H7 (cell line): ENCODE measurements around the gene LRRC74A. TPM values are rescaled to one million over a fixed set of nuclear protein-coding genes. Genes with fewer than 3 reads are reported as not detected.

Experiments used
- DNase-seq: peaks from one replicate; pipeline ENCODE4 v3.0.0; 2012
- H3K27me3 ChIP-seq: 2 replicates; pipeline ENCODE4 v1.6.0; 2011; ENCODE audit warnings: mild to moderate bottlenecking, low read length; ENCODE audit not compliant: control insufficient read depth, insufficient read depth
- H3K36me3 ChIP-seq: replicated peaks from 2 replicates; pipeline ENCODE4 v1.5.1; 2011; ENCODE audit warnings: low read length; ENCODE audit not compliant: control insufficient read depth, insufficient read depth
- H3K4me3 ChIP-seq: 2 replicates; pipeline ENCODE4 v1.5.1; 2011; ENCODE audit warnings: low read depth, mild to moderate bottlenecking, control low read depth, low read length, moderate library complexity; ENCODE audit not compliant: insufficient read depth
- total RNA-seq: library from RNA; depleted of rRNA; stranded (reverse); fragments of >200 nt; shearing (Covaris generic); gene quantifications from 2 replicates; pipeline ENCODE4 v1.2.3, GENCODE V29; 2014; rRNA removed

The LRRC74A gene
- not detected in 2 replicates for total RNA-seq

GRCh38 chr14:76826122-76826521, at the start of gene LRRC74A:
Gene LRRC74A (plus strand): TSS chr14:76826408. CDS start chr14:76826698, 290 bp downstream.
- Histone ChIP-seq H3K36me3 (no peaks in the 10 kb centered on the region), H3K4me3 (no peak within 1 kb of the TSS), H3K27me3 (no peaks in the 10 kb centered on the region)
- no peak for DNase-seq

- Histone ChIP-seq H3K36me3 (peaks cover 1% of the 10 kb centered on the region), H3K27me3 (no peaks in the 10 kb centered on the region; the same call in 1 of the 2 replicates), H3K4me3 (no peak overlapping the region)
- peak; percentile 75 for DNase-seq
Measured at GRCh38 chr14:76776428-76777251, 49.6 kb upstream of the LRRC74A start.

DNA sequence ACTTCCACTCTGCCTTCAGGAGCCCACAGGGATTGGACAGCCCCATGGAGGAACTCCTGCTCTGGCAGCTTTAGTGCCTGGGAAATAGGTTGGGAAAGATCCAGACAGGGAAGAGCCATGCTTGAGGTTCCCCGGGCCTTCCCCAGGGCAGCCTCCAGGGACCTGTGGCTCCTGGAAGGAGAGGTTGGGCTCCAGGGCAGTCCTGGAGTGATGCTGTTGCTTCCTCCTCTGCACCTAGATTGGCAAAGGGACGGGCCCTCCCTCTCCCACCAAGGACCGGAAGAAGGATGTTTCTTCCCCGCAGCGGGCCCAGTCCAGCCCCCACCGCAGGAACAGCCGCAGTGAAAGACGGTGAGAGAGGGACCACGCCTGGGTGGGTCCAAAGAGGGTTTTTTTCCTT, 48.5 kb upstream of the LRRC74A start:
- peak; percentile 57 for DNase-seq
- Histone ChIP-seq H3K36me3 (peaks cover 8% of the 10 kb centered on the region), H3K27me3 (no peaks in the 10 kb centered on the region; the same call in 1 of the 2 replicates)

GRCh38 chr14:76778546-76779215, 47.5 kb upstream of the LRRC74A start:
- no peak overlapping the region for H3K4me3 ChIP-seq
- DNase-seq: peak; percentile 49

More for the DNA sequence above, 48.5 kb upstream of the LRRC74A start:
- no peak overlapping the region for H3K4me3 ChIP-seq

GRCh38 chr14:76779221-76780057, 46.8 kb upstream of the LRRC74A start:
- Histone ChIP-seq H3K4me3 (no peak overlapping the region), H3K27me3 (no peaks in the 10 kb centered on the region; the same call in 1 of the 2 replicates), H3K36me3 (peaks cover 13% of the 10 kb centered on the region)
- no peak for DNase-seq

More at GRCh38 chr14:76778546-76779215, 47.5 kb upstream of the LRRC74A start:
- no peaks in the 10 kb centered on the region; the same call in 1 of the 2 replicates for H3K27me3 ChIP-seq
- peaks cover 9% of the 10 kb centered on the region for H3K36me3 ChIP-seq

DNA sequence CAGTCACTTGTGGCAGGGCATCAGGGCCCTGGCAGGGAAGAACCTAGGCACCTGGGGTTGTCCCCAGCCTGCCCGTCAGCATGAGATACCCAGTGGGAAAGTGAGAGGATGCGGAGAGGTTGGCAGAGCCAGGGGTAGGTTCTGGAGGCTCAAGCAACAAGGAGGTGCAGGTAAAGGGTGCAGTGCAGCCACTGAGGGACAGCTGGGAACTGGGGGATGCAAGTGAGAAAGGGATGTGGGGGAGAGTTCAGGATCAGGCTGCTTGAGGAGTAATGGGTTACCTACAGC, 46.2 kb upstream of the LRRC74A start:
- DNase-seq: no peak
- H3K36me3 ChIP-seq: peaks cover 13% of the 10 kb centered on the region
- H3K4me3 ChIP-seq: no peak overlapping the region
- H3K27me3 ChIP-seq: no peaks in the 10 kb centered on the region; the same call in 1 of the 2 replicates

DNA sequence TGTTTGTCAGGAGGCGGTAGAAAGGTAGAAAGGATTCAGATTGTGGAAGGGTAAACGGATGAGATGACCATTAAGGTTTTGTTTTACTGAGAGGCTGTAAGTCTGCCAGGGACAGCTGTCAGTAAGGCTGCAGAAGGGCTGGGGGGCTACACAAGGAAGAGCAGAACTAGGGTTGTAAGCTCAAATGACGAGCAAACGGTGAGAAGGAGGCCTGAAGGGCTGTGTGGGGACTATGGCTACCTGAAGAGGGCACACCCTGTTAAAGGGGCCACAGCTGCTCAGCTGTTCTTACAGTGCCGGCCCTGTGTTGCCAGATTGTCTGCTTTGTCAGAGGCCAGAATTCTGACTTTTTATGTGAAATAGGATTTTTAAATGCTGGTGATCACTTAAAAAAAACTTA, 45.8 kb upstream of the LRRC74A start:
- H3K36me3 ChIP-seq: peaks cover 13% of the 10 kb centered on the region
- DNase-seq: no peak
- H3K27me3 ChIP-seq: no peaks in the 10 kb centered on the region; the same call in 1 of the 2 replicates
- H3K4me3 ChIP-seq: no peak overlapping the region

DNA sequence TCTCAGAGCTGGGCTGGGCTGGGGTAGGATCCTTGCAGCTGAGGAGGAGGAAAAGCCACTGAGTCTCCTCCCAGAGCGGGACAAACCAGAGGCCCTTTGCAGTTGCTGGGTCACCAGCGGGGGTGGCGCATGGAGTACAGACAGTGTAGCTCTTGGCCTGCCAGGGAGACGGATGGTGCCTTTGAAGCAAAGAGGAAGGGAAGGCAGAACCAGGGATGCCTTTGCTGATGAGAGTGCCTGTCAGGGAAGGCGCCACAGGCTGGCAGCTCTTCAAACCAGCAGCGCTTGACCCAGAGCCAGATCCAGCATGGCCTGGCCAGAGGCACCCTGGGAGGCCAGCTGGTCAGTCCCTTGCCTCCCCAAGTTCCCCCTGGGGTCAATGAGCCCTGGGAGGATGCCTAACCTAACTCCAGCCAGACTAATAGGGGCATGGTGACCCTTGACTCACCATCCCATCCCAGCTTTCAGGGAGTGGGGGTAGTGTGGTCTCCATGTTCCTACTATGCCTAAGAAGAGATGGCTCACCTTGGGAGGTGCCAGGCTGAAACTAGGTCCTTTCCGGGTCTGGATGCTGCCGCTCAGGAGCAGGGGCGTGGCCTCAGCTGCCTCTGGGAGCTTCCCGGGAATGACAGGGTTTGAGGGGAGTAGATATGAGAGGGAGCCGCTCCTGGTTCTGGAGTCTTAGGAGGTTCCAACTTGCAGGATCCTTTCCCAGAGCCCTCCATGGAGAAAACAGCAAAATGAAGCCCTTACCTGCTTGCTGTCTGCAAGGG, 45.1 kb upstream of the LRRC74A start:
- DNase-seq: no peak
- H3K36me3 ChIP-seq: peaks cover 13% of the 10 kb centered on the region
- H3K4me3 ChIP-seq: no peak overlapping the region
- no peaks in the 10 kb centered on the region; the same call in 1 of the 2 replicates for H3K27me3 ChIP-seq

- DNase-seq: no peak
- Histone ChIP-seq H3K4me3 (no peak overlapping the region), H3K36me3 (peaks cover 16% of the 10 kb centered on the region), H3K27me3 (no peaks in the 10 kb centered on the region; the same call in 1 of the 2 replicates)
Measured at GRCh38 chr14:76781648-76782051, 44.6 kb upstream of the LRRC74A start.

- H3K36me3 ChIP-seq: peaks cover 18% of the 10 kb centered on the region
Measured at GRCh38 chr14:76782115-76782884, 43.9 kb upstream of the LRRC74A start.

GRCh38 chr14:76782885-76783566, 43.2 kb upstream of the LRRC74A start:
- Histone ChIP-seq H3K4me3 (no peak overlapping the region), H3K36me3 (peaks cover 21% of the 10 kb centered on the region), H3K27me3 (no peaks in the 10 kb centered on the region)
- no peak for DNase-seq

More at GRCh38 chr14:76782115-76782884, 43.9 kb upstream of the LRRC74A start:
- DNase-seq: no peak
- H3K27me3 ChIP-seq: no peaks in the 10 kb centered on the region
- no peak overlapping the region for H3K4me3 ChIP-seq

DNA sequence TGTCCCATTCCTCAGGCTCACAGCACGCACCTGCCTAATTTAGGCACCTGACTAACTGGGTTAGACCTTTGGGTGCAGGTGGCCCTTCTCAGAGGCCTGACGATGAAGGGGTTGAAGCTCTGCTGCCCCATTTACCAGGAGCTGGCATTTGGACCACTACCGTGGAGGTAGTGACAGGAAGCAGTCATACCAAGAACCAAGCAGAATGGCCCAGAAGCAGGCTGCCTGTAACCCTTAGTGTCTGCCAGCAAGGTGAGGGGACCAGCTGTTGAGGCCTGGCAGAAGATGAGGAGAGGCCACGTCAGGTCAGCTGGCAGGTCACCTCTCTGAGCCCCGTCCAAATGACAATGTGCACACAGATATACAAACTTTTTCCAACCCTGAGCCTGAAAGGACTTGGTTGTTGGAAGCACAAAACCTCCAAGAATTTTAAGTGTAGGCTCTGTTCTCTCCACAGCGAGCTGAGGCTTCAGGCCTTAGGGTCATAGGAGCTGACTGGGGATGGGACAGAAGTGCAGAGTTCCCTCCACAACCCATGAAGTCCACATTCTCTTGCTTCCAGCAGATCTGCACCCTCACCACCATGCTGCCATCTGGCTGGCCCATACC, 41.8 kb upstream of the LRRC74A start:
- peaks cover 23% of the 10 kb centered on the region for H3K36me3 ChIP-seq
- DNase-seq: no peak
- no peaks in the 10 kb centered on the region for H3K27me3 ChIP-seq
- no peak overlapping the region for H3K4me3 ChIP-seq
